HepG2 (cell line): ENCODE results near the gene PAIP1. TPM values are rescaled to one million over a fixed set of nuclear protein-coding genes. Genes with fewer than 3 reads are reported as not detected.

Source experiments
- ATF7 ChIP-seq, 2 experiments: fragments of 450-650 bp in 1 of 2; sonication (generic) in 1 of 2; formaldehyde crosslinking in 1 of 2; IDR thresholded peaks; 2 replicates each; pipeline versions ENCODE4 v1.4.0 to v1.6.1; 2016 to 2020; ENCODE audit warnings: antibody characterized with exemption in 1 of 2, mild to moderate bottlenecking in 1 of 2, missing genetic modification reagents in 1 of 2
- DR1 ChIP-seq: sonication (generic); formaldehyde crosslinking; IDR thresholded peaks from 2 replicates; pipeline ENCODE4 v1.8.0; 2021; ENCODE audit warnings: mild to moderate bottlenecking, missing genetic modification reagents, inconsistent platforms
- LCORL ChIP-seq, 2 experiments: fragments of 450-650 bp in 1 of 2; sonication (generic) in 1 of 2; formaldehyde crosslinking in 1 of 2; IDR thresholded peaks; 2 replicates each; pipeline versions ENCODE4 v1.5.0 to v1.6.1; 2017 to 2020; ENCODE audit warnings: antibody characterized with exemption in 1 of 2, missing genetic modification reagents in 1 of 2
- MED1 ChIP-seq: sonication (generic); formaldehyde crosslinking; IDR thresholded peaks from 2 replicates; pipeline ENCODE4 v1.4.0; 2020; ENCODE audit warnings: missing genetic modification reagents
- MYC ChIP-seq: sonication (generic); formaldehyde crosslinking; IDR thresholded peaks from 2 replicates; pipeline ENCODE4 v1.9.0; 2021; ENCODE audit warnings: missing genetic modification reagents, borderline replicate concordance
- ZNF331 ChIP-seq: sonication (generic); formaldehyde crosslinking; IDR thresholded peaks from 2 replicates; pipeline ENCODE4 v1.4.0; 2020; ENCODE audit warnings: missing genetic modification reagents
- ZNF496 ChIP-seq: sonication (generic); formaldehyde crosslinking; IDR thresholded peaks from 2 replicates; pipeline ENCODE4 v1.8.1; 2023; ENCODE audit warnings: mild to moderate bottlenecking, moderate library complexity, missing genetic modification reagents; ENCODE audit not compliant: insufficient replicate concordance
- ZNF687 ChIP-seq: sonication (generic); formaldehyde crosslinking; IDR thresholded peaks from 2 replicates; pipeline ENCODE4 v1.5.1; 2020; ENCODE audit warnings: mild to moderate bottlenecking, missing genetic modification reagents, moderate library complexity
- ZNF747 ChIP-seq: sonication (generic); formaldehyde crosslinking; IDR thresholded peaks from 2 replicates; pipeline ENCODE4 v1.8.1; 2023; ENCODE audit warnings: missing genetic modification reagents, mild to moderate bottlenecking, borderline replicate concordance
- ZNF878 ChIP-seq: sonication (generic); formaldehyde crosslinking; IDR thresholded peaks from 2 replicates; pipeline ENCODE4 v1.8.1; 2023; ENCODE audit warnings: mild to moderate bottlenecking, missing genetic modification reagents, moderate library complexity
- polyA plus RNA-seq, 8 experiments: library from polyadenylated mRNA; depleted of rRNA in 3 of 8; stranded (reverse) in 7 of 8; unstranded in 1 of 8; fragments of >200 nt; fragmentation: Illumina TruSeq in 4 of 8; extraction: Trizol in 4 of 8; gene quantifications; 2 replicates each; pipeline versions ENCODE4 v1.2.1 to v1.2.3, GENCODE V29; 2011 to 2016; ENCODE audit warnings: low read depth in 4 of 8, missing spikeins in 1 of 8, mixed read lengths in 1 of 8; ENCODE audit not compliant: insufficient read depth in 1 of 8
- total RNA-seq, 5 experiments: library from RNA; depleted of rRNA; stranded (reverse); fragments of >200 nt; fragmentation: Illumina TruSeq; extraction: Trizol; gene quantifications; 2 replicates each; pipeline ENCODE4 v1.2.3, GENCODE V29; 2016; ENCODE audit warnings: low read depth in 1 of 5

The PAIP1 gene
- total and polyA plus RNA-seq, 2 of the 13 experiments (the other 11 are each of a cell fraction or from before 2014, with no cell fraction given), result 96.6 to 116 TPM

- peak; percentile 76 for TF ChIP-seq ZNF687 (CRISPR knock-in tag)
- TF ChIP-seq MED1, result peak; percentile 46
- TF ChIP-seq ZNF331, result 0 out of 2 replicates have a peak, but pooled peaks have one; percentile 13
- TF ChIP-seq DR1 (CRISPR knock-in tag), result peak; percentile 26; the same call in 1 of the 2 replicates
- TF ChIP-seq MYC (CRISPR knock-in tag), result peak; percentile 64; the same call in 1 of the 2 replicates
- no peak for TF ChIP-seq ZNF496
- peak; percentile 67; the same call in 1 of the 2 replicates for TF ChIP-seq ZNF878 (CRISPR knock-in tag)
- no peak for TF ChIP-seq ATF7 (IDR thresholded peaks at IDR 0.05)
- peak; percentile 22; the same call in 1 of the 2 replicates for TF ChIP-seq ATF7 (CRISPR knock-in tag; IDR thresholded peaks at IDR 0.05)
- no peak for TF ChIP-seq LCORL (IDR thresholded peaks at IDR 0.05)
- TF ChIP-seq LCORL (CRISPR knock-in tag; IDR thresholded peaks at IDR 0.05), result 0 out of 2 replicates have a peak, but pooled peaks have one; percentile 36
- TF ChIP-seq ZNF747, result 0 out of 2 replicates have a peak, but pooled peaks have one; percentile 49
Measured at GRCh38 chr5:43514816-43515677, 41.8 kb downstream of the PAIP1 start, which contains the start of gene C5orf34 (continued).
